Activated naive CD8-positive, alpha-beta T cell treated with anti-CD3 and anti-CD28 coated beads for 36 hours (primary cell): ENCODE measurements around the gene TNS2. TPM values are rescaled to one million over a fixed set of nuclear protein-coding genes. Genes with fewer than 3 reads are reported as not detected.
"Not testable (repeated sequence)": the region's sequence is repeated elsewhere in the genome, so short reads cannot be mapped to it uniquely, and the experiment has no call there.

Experiments
- DNase-seq: peaks from one replicate; pipeline ENCODE4 v3.0.0; 2021
- H3K27ac Mint-ChIP-seq: one replicate; pipeline ENCODE4 v1.8.0; 2022; ENCODE audit warnings: mild to moderate bottlenecking, moderate library complexity, mixed read lengths
- H3K27me3 Mint-ChIP-seq: one replicate; pipeline ENCODE4 v1.8.0; 2022; ENCODE audit warnings: mild to moderate bottlenecking, mixed read lengths
- H3K36me3 Mint-ChIP-seq: one replicate; pipeline ENCODE4 v1.8.0; 2021; ENCODE audit warnings: mild to moderate bottlenecking, mixed read lengths
- H3K4me1 Mint-ChIP-seq: one replicate; pipeline ENCODE4 v1.8.0; 2021; ENCODE audit warnings: mixed read lengths
- H3K4me3 Mint-ChIP-seq: one replicate; pipeline ENCODE4 v1.8.0; 2022; ENCODE audit warnings: mild to moderate bottlenecking, moderate library complexity, mixed read lengths
- H3K9me3 Mint-ChIP-seq: one replicate; pipeline ENCODE4 v1.8.0; 2022; ENCODE audit warnings: mixed read lengths
- total RNA-seq, 2 experiments: library from RNA; stranded (reverse); gene quantifications; one replicate each; pipeline ENCODE4 v1.2.3, GENCODE V29; 2021

Gene TNS2
- total RNA-seq, 2 experiments from 2014 or later = 1.5 to 2.6 TPM

- Mint-ChIP-seq H3K27me3 (no peaks in the 10 kb centered on the region), H3K27ac (no peak overlapping the region), H3K4me3 (no peak overlapping the region), H3K36me3 (no peaks in the 10 kb centered on the region), H3K4me1 (peaks cover 2% of the 10 kb centered on the region), H3K9me3 (no peaks in the 10 kb centered on the region)
- DNase-seq = no peak
Observed at GRCh38 chr12:53090554-53090953, 40.7 kb downstream of the TNS2 start.

- Mint-ChIP-seq H3K4me3 (no peak overlapping the region), H3K27me3 (peaks cover under 1% of the 10 kb centered on the region), H3K27ac (no peak overlapping the region), H3K36me3 (no peaks in the 10 kb centered on the region), H3K4me1 (peaks cover 8% of the 10 kb centered on the region), H3K9me3 (no peaks in the 10 kb centered on the region)
- no peak for DNase-seq
Observed at GRCh38 chr12:53091756-53092155, 41.9 kb downstream of the TNS2 start.

DNA sequence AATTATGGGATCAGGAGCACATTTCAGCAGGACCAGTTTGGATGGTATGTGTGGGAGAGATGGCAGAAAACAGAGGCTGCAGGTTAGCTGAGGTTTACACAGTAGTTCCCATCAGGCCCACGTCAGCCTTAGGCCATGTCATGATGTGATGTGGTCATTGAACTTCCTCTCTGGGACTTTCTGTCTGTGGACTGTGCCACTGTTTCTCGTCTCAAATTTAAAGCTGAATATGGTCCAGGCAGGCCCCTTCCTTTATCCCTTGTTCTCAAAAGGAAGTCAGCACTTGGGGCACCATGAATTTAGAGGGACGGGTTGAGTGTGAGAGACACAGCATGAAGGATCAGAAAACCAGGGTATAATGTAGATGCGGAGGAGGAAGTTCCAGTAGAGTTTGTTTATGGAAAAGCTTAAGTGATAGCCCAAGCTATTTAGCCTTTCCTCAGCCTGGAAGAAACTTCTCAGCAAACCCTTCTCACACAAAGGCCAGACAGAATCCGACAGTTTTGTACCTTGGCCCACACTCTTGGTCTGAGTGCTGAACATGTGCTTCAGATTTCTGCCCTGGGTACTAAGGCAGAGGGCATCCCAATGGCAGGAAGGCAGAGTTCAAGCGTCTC, 44.0 kb downstream of the TNS2 start:
- Mint-ChIP-seq H3K4me1 (peaks cover 22% of the 10 kb centered on the region), H3K4me3 (no peak overlapping the region), H3K27ac (no peak overlapping the region), H3K9me3 (no peaks in the 10 kb centered on the region), H3K27me3 (peaks cover 5% of the 10 kb centered on the region), H3K36me3 (no peaks in the 10 kb centered on the region)
- DNase-seq = no peak

GRCh38 chr12:53094394-53094787, 44.5 kb downstream of the TNS2 start:
- H3K4me1 Mint-ChIP-seq = peaks cover 27% of the 10 kb centered on the region
- no peak for DNase-seq
- H3K9me3 Mint-ChIP-seq = no peaks in the 10 kb centered on the region
- H3K27me3 Mint-ChIP-seq = peaks cover 5% of the 10 kb centered on the region
- no peaks in the 10 kb centered on the region for H3K36me3 Mint-ChIP-seq
- no peak overlapping the region for H3K4me3 Mint-ChIP-seq
- no peak overlapping the region for H3K27ac Mint-ChIP-seq

- H3K4me3 Mint-ChIP-seq, DNase-seq, H3K36me3 Mint-ChIP-seq, H3K27ac Mint-ChIP-seq, H3K9me3 Mint-ChIP-seq, H3K27me3 Mint-ChIP-seq: not testable (repeated sequence)
- H3K4me1 Mint-ChIP-seq = peaks cover 28% of the 10 kb centered on the region
Observed at GRCh38 chr12:53094796-53095595, 45.1 kb downstream of the TNS2 start.

DNA sequence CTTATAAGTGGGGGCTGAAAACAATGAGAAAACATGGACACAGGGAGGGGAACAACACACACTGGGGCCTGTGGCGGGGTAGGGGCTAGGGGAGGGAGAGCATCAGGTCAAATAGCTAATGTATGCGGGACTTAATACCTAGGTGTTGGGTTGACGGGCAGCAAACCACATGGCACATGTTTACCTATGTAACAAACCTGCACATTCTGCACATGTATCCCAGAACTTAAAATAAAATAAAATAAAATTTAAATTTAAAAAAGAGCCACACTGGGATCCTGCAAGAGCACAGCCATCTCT, 45.7 kb downstream of the TNS2 start:
- H3K4me3 Mint-ChIP-seq, H3K9me3 Mint-ChIP-seq, DNase-seq, H3K36me3 Mint-ChIP-seq, H3K27ac Mint-ChIP-seq, H3K27me3 Mint-ChIP-seq: not testable (repeated sequence)
- peaks cover 31% of the 10 kb centered on the region for H3K4me1 Mint-ChIP-seq

GRCh38 chr12:53096089-53096741, 46.4 kb downstream of the TNS2 start:
- no peak for DNase-seq
- peaks cover 31% of the 10 kb centered on the region for H3K4me1 Mint-ChIP-seq
- no peaks in the 10 kb centered on the region for H3K36me3 Mint-ChIP-seq
- H3K27ac Mint-ChIP-seq = no peak overlapping the region
- H3K9me3 Mint-ChIP-seq = no peaks in the 10 kb centered on the region
- no peak overlapping the region for H3K4me3 Mint-ChIP-seq
- H3K27me3 Mint-ChIP-seq = peaks cover 5% of the 10 kb centered on the region

GRCh38 chr12:53096759-53097158, 46.9 kb downstream of the TNS2 start:
- H3K9me3 Mint-ChIP-seq = no peaks in the 10 kb centered on the region
- peak overlapping the region; percentile 75 for H3K4me3 Mint-ChIP-seq
- H3K27ac Mint-ChIP-seq = peak overlapping the region; percentile 67
- H3K36me3 Mint-ChIP-seq = no peaks in the 10 kb centered on the region
- no peak for DNase-seq
- peaks cover 31% of the 10 kb centered on the region for H3K4me1 Mint-ChIP-seq
- H3K27me3 Mint-ChIP-seq = peaks cover 5% of the 10 kb centered on the region

DNA sequence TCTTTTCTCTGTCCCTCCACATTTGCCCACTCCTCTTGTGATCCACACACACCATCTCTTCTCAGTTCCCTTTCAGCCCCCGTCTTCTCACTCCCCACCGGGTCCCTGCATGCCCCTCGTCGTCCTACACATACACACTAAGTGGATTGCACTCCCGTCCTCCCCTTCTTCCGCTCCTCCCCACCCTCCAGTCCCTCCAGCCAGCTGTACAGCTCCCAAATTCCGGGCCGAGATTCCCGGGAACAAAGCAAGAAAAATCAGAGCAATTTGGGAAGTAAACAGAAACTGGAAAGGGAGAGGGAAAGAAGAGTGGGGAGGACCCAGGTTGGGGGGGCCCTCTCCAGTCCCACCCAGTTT, 47.3 kb downstream of the TNS2 start:
- Mint-ChIP-seq H3K4me1 (peaks cover 35% of the 10 kb centered on the region), H3K9me3 (no peaks in the 10 kb centered on the region), H3K4me3 (peak overlapping the region; percentile 75), H3K27ac (peak overlapping the region; percentile 67), H3K36me3 (no peaks in the 10 kb centered on the region), H3K27me3 (peaks cover 5% of the 10 kb centered on the region)
- DNase-seq = no peak

GRCh38 chr12:53097564-53098353, 47.9 kb downstream of the TNS2 start, which contains the start of gene IGFBP6:
IGFBP6 (plus strand) TSS chr12:53097667; CDS start chr12:53097718, 51 bp downstream.
- Mint-ChIP-seq H3K27ac (peak within 1 kb of the TSS; percentile 81), H3K36me3 (no peaks in the 10 kb centered on the region), H3K4me1 (peaks cover 41% of the 10 kb centered on the region), H3K9me3 (no peaks in the 10 kb centered on the region), H3K27me3 (peaks cover 5% of the 10 kb centered on the region), H3K4me3 (peak within 1 kb of the TSS; percentile 76)
- peak; percentile 74 for DNase-seq

GRCh38 chr12:53098354-53098981, 48.6 kb downstream of the TNS2 start:
- DNase-seq = peak; percentile 47
- no peaks in the 10 kb centered on the region for H3K9me3 Mint-ChIP-seq
- H3K4me1 Mint-ChIP-seq = peaks cover 48% of the 10 kb centered on the region
- peak overlapping the region; percentile 81 for H3K27ac Mint-ChIP-seq
- H3K4me3 Mint-ChIP-seq = peak overlapping the region; percentile 76
- H3K36me3 Mint-ChIP-seq = no peaks in the 10 kb centered on the region
- H3K27me3 Mint-ChIP-seq = peaks cover 5% of the 10 kb centered on the region

DNA sequence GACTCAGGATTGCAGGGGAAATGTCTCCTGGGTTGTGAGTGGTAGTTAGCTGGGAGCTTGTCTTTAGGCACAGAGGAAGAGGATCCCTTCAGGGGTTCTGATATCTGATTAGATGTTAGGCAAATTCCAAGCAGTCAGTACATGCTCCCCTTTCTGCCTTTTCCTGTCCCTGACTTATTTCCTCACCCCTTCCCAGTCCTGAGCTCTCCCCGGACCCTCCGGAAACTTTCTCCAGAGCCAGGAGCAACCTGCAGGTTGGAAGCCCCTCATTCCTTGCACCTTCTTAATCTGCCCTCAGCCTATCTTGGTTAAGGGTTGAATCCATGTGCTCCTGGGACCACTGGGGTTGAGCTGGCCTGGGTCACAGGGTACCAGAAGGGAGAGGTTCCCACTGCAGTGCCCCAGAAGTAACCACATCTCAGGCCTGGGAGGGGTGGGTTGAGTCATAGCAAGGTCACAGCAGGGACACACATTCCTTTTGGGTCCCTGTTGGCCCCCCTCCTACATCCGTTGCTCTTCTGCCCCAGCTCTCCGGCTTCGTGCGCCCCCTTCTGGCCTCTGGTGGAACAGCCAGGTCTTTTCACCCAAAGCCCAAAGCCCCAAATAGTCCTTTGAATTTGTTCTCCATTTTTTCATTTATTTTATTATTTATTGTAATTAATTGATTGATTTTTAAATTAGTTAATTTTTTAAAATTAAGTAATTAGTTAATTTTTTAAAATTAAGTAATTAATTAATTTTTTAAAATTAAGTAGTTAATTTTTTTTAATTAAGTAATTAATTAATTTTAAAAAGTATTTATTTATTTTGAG, 49.4 kb downstream of the TNS2 start:
- peaks cover 54% of the 10 kb centered on the region for H3K4me1 Mint-ChIP-seq
- no peaks in the 10 kb centered on the region for H3K9me3 Mint-ChIP-seq
- peak; percentile 86 for DNase-seq
- H3K27ac Mint-ChIP-seq = peak overlapping the region; percentile 81
- peaks cover 5% of the 10 kb centered on the region for H3K27me3 Mint-ChIP-seq
- peak overlapping the region; percentile 76 for H3K4me3 Mint-ChIP-seq
- peaks cover 1% of the 10 kb centered on the region for H3K36me3 Mint-ChIP-seq

DNA sequence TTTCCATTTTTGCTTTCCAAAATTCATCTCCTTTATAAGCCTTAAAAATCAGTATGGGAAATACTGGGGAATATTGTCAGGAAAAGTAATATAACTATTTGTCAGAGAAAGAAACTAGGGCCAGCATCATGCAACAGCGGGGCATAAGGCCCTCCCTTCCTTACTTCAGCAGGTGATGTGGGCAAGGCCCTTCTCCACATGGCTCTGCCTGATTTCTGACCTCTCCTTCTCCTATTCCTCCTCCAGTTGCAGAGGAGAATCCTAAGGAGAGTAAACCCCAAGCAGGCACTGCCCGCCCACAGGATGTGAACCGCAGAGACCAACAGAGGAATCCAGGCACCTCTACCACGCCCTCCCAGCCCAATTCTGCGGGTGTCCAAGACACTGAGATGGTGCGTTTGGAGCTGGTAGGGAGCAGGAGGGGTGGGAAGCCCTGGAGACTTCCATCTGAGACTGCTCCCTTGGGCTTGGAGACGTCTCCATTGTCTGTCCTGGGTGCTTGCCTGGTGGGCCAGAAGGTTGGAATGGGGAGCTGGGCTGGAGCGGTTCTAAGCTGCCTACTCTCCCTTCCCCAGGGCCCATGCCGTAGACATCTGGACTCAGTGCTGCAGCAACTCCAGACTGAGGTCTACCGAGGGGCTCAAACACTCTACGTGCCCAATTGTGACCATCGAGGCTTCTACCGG, 50.7 kb downstream of the TNS2 start:
- Mint-ChIP-seq H3K27me3 (peaks cover 5% of the 10 kb centered on the region), H3K36me3 (peaks cover 1% of the 10 kb centered on the region), H3K4me1 (peaks cover 57% of the 10 kb centered on the region), H3K9me3 (no peaks in the 10 kb centered on the region), H3K4me3 (no peak overlapping the region), H3K27ac (no peak overlapping the region)
- DNase-seq = no peak
